GM18511 (cell line): Measurements from ENCODE around the gene SLC25A46.
"Not testable (repeated sequence)": the region's sequence is repeated elsewhere in the genome, so short reads cannot be mapped to it uniquely, and the experiment has no call there.

Experiments used
- ATAC-seq: cut with Tn5 transposase; IDR thresholded peaks from one replicate; pipeline ENCODE4 v1.9.1; 2021; ENCODE audit warnings: mild to moderate bottlenecking, moderate library complexity; ENCODE audit not compliant: unreplicated experiment

SLC25A46 gene

GRCh38 chr5:110754181-110754580 lies 15.4 kb downstream of the SLC25A46 start:
- ATAC-seq, result no peak

GRCh38 chr5:110757118-110757729 lies 18.4 kb downstream of the SLC25A46 start:
- ATAC-seq, result no peak

DNA sequence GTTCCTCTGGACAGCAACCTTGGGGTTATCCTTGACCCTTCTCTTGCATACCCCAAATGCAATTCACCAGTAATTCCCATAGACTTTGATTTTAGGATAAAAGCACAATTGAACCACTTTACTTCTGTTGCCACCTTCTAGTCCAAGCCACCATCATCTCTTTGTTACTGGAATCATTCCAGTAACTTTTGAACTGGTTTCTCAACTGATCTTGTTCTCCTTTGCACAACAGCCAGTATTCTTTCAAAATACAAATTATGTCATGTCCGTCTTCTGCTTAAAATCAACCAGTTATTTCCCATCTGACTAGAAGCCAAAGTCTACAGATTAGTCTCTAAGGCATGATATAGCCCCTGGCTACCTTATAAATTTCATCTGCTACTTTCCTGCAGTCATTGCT lies 21.4 kb downstream of the SLC25A46 start:
- ATAC-seq, result no peak

DNA sequence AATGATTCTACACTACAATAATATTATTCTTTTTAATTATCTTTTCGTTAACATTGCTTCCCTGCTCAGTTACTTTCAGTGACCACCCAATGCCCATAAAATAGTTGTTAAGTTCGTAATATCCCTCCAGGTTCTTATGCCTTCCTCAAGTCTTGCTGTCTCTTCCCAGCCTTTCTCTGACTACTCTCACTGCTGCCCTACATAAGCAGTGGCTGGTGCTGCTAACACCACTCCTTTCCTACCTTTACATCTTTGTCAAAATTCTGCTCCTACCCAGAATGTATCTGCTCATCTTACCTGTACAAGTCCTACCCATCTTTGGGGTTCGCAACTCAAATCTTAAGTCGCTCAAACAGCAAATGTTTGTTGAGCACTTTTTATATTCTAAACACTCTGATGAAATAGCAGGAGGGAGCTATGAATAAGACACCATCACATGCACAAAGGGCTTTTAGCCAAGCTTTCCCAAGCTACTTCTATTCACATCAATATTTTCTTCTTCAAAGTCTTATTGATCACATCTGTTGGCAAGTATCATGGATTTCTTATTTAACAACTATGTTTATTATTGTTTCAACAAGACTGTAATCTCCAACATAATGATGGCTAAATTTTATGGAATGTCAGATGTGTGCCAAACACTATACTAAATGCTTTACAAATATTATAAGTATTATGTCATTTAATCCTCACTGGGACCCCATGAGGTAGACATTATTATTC lies 29.5 kb downstream of the SLC25A46 start:
- ATAC-seq, result no peak

- no peak for ATAC-seq
Observed at GRCh38 chr5:110769000-110769681, 30.3 kb downstream of the SLC25A46 start.

GRCh38 chr5:110770286-110770685 lies 31.5 kb downstream of the SLC25A46 start:
- ATAC-seq, result no peak

DNA sequence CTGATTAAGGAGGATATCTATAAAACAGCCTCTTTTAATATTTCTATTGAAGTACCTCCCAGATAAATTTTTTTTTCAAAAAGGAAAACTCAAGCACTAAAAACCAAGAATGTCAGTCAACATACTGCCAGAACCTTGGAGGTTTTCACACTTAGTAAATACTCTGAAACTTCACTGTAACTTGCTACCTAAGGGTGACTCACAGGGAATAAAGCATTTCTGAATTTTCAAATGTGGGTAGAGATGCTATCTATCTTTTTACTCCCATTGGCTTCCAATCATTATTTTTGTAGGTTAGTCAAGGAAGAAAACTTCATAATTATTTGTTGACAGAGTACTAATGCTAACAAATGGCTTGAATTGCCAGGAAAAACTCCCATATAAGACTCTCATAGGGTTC lies 46.1 kb downstream of the SLC25A46 start:
- no peak for ATAC-seq

GRCh38 chr5:110785356-110785755 lies 46.5 kb downstream of the SLC25A46 start:
- ATAC-seq, result no peak

DNA sequence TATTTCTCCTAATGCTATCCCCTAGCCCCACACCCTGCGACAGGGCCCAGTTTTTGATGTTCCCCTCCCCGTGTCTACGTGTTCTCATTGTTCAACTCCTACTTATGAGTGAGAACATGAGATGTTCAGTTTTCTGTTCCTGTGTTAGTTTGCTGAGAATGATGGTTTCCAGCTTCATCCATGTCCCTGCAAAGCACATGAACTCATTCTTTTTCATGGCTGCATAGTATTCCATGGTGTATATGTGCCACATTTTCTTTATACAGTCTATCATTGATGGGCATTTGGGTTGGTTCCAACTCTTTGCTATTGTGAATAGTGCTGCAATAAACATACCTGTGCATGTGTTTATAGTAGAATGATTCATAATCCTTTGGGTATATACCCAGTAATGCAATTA lies 49.2 kb downstream of the SLC25A46 start:
- not testable (repeated sequence) for ATAC-seq

- no peak for ATAC-seq
Observed at GRCh38 chr5:110790673-110791072, 51.9 kb downstream of the SLC25A46 start.

DNA sequence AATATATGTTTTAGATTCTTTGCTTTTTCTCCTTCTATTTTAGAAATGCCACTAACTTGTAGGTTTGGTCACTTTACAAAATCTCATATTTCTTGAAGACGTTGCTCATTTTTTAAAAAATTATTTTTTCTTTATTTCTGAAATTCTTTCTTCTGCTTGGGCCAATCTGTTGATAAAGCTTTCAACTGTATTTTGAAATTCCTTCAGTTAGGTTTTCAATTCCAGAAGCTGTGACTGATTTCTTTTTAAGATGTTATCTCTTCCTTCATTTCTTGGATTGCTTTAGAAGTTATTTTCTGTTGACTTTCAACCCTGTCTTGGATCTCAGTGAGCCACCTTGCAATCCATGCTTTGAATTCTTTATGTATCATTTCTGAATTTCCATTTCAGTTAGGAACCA lies 64.2 kb downstream of the SLC25A46 start:
- no peak for ATAC-seq

- no peak for ATAC-seq
Observed at GRCh38 chr5:110803467-110804326, 64.9 kb downstream of the SLC25A46 start.

GRCh38 chr5:110807169-110807568 lies 68.4 kb downstream of the SLC25A46 start:
- no peak for ATAC-seq

- no peak for ATAC-seq
Observed at GRCh38 chr5:110809006-110809405, 70.2 kb downstream of the SLC25A46 start.
